Progenitor cell of endocrine pancreas (in vitro differentiated cells): ENCODE measurements around the gene CCDC63. TPM values are rescaled to one million over a fixed set of nuclear protein-coding genes. Genes with fewer than 3 reads are reported as not detected.

ENCODE experiments used
- DNase-seq: peaks from one replicate; pipeline ENCODE4 v3.0.0; 2021; ENCODE audit warnings: low spot score; ENCODE audit not compliant: unreplicated experiment
- H3K27ac Mint-ChIP-seq: 2 replicates; pipeline ENCODE4 v1.8.0; 2021; ENCODE audit warnings: mild to moderate bottlenecking, moderate library complexity, mixed read lengths
- H3K27me3 Mint-ChIP-seq: 2 replicates; pipeline ENCODE4 v1.8.0; 2021; ENCODE audit warnings: mixed read lengths
- H3K36me3 Mint-ChIP-seq: 2 replicates; pipeline ENCODE4 v1.8.0; 2022; ENCODE audit warnings: mixed read lengths; ENCODE audit not compliant: insufficient read depth
- H3K4me1 Mint-ChIP-seq: 2 replicates; pipeline ENCODE4 v1.8.0; 2021; ENCODE audit warnings: low read depth, mixed read lengths
- H3K4me3 Mint-ChIP-seq: 2 replicates; pipeline ENCODE4 v1.8.0; 2021; ENCODE audit warnings: low read depth, mild to moderate bottlenecking, moderate library complexity, mixed read lengths
- H3K9me3 Mint-ChIP-seq: 2 replicates; pipeline ENCODE4 v1.8.0; 2021; ENCODE audit warnings: low read depth, mixed read lengths
- total RNA-seq: library from RNA; stranded (reverse); gene quantifications from 2 replicates; pipeline ENCODE4 v1.2.1, GENCODE V29; 2021
- TF ChIP-seq, protein P1 (sequence below): fragments of 200-600 bp; sonication (generic); IDR thresholded peaks from one replicate; pipeline ENCODE4 v1.5.0; 2021; ENCODE audit warnings: antibody characterized with exemption, mild to moderate bottlenecking; ENCODE audit not compliant: unreplicated experiment

CCDC63 gene
- total RNA-seq, 1 donor from 2014 or later, result not detected

DNA sequence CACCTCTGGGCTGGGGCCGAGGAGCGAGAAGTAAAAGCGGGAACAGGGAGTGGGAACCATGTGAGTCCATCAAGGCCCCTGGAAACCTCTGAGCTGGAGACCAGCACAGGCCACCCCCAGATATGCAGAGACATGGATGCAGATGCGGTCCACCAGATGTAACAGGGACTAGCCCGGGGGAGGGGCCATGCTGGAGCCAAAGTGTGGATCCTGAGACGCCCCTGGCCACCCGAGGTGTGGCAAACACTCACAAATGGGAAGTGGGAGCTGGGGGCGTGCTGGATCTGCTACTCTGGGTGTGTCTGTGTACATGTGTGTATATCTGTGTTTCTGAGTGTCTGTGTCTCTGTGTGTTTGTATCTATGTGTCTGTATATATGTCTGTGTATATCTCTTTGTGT is 60.8 kb downstream of the CCDC63 start:
- DNase-seq, result no peak
- peaks cover 8% of the 10 kb centered on the region for H3K27me3 Mint-ChIP-seq
- no peaks in the 10 kb centered on the region for H3K4me1 Mint-ChIP-seq
- peak overlapping the region; percentile 59 for H3K27ac Mint-ChIP-seq
- peaks cover 3% of the 10 kb centered on the region for H3K9me3 Mint-ChIP-seq
- no peaks in the 10 kb centered on the region for H3K36me3 Mint-ChIP-seq
- H3K4me3 Mint-ChIP-seq, result no peak overlapping the region
- TF ChIP-seq, protein P1, sequence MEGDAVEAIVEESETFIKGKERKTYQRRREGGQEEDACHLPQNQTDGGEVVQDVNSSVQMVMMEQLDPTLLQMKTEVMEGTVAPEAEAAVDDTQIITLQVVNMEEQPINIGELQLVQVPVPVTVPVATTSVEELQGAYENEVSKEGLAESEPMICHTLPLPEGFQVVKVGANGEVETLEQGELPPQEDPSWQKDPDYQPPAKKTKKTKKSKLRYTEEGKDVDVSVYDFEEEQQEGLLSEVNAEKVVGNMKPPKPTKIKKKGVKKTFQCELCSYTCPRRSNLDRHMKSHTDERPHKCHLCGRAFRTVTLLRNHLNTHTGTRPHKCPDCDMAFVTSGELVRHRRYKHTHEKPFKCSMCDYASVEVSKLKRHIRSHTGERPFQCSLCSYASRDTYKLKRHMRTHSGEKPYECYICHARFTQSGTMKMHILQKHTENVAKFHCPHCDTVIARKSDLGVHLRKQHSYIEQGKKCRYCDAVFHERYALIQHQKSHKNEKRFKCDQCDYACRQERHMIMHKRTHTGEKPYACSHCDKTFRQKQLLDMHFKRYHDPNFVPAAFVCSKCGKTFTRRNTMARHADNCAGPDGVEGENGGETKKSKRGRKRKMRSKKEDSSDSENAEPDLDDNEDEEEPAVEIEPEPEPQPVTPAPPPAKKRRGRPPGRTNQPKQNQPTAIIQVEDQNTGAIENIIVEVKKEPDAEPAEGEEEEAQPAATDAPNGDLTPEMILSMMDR, result no peak

- Mint-ChIP-seq H3K27me3 (peaks cover 8% of the 10 kb centered on the region), H3K36me3 (no peaks in the 10 kb centered on the region), H3K4me3 (no peak overlapping the region), H3K27ac (no peak overlapping the region), H3K4me1 (no peaks in the 10 kb centered on the region), H3K9me3 (peaks cover under 1% of the 10 kb centered on the region)
- no peak for DNase-seq
- TF ChIP-seq, protein P1, result no peak
Measured at GRCh38 chr12:110908377-110909152, 61.8 kb downstream of the CCDC63 start.

- DNase-seq, result no peak
- Mint-ChIP-seq H3K27ac (no peak overlapping the region), H3K4me3 (no peak overlapping the region), H3K4me1 (no peaks in the 10 kb centered on the region), H3K9me3 (no peaks in the 10 kb centered on the region), H3K36me3 (no peaks in the 10 kb centered on the region), H3K27me3 (peaks cover 12% of the 10 kb centered on the region)
- TF ChIP-seq, protein P1, result no peak
Measured at GRCh38 chr12:110912263-110912662, 65.5 kb downstream of the CCDC63 start.

DNA sequence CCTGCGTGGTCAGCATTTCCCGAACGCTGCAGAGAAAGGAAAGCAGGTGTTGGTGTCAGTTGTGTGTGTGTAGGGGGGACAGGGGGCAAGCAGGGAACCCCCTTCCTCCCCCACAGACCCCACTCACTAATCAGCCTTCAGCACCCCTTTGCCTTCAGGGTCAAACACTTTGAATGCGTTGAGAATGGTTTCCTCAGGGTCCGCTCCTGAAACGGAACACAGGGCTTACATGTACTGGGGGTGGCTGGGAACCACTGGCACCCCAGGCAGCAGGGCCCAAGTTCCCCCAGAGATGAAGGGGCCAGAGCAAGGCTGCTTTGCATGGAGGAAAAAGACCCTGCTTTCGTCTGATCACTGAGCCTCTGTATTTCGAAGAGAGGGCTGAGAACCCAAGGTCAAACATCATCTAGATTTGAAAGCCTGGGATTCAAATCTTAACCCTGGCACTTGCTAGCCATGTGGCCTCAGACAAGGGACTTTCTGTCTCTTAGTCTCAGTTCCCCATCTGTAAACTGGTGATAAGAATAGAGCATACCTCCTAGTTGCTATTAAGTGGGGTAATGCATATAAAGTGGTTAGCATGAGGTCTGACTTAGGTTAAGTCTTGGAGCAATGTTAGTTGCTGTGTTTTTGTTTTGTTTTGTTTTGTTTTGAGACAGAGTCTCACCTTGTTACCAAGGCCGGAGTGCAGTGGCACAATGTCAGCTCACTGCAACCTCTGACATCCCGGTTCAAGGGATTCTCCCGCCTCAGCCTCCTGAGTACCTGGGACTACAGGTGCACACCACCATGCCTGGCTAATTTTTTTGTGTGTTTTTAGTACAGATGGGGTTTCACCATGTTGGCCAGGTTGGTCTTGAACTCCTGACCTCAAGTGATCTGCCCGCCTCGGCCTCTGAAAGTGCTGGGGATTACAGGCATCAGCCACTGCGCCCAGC is 66.6 kb downstream of the CCDC63 start:
- H3K4me1 Mint-ChIP-seq, result no peaks in the 10 kb centered on the region
- H3K9me3 Mint-ChIP-seq, result no peaks in the 10 kb centered on the region
- H3K4me3 Mint-ChIP-seq, result no peak overlapping the region
- H3K27ac Mint-ChIP-seq, result no peak overlapping the region
- H3K27me3 Mint-ChIP-seq, result peaks cover 11% of the 10 kb centered on the region
- no peak for DNase-seq
- TF ChIP-seq, protein P1, result no peak
- H3K36me3 Mint-ChIP-seq, result no peaks in the 10 kb centered on the region

- Mint-ChIP-seq H3K4me3 (no peak overlapping the region), H3K9me3 (no peaks in the 10 kb centered on the region), H3K36me3 (no peaks in the 10 kb centered on the region), H3K4me1 (peaks cover 7% of the 10 kb centered on the region), H3K27ac (no peak overlapping the region), H3K27me3 (peaks cover 13% of the 10 kb centered on the region)
- TF ChIP-seq, protein P1, result no peak
- DNase-seq, result no peak
Measured at GRCh38 chr12:110916295-110916875, 69.6 kb downstream of the CCDC63 start.
